SK-MEL-5 (cell line): ENCODE measurements around the gene DIP2A. TPM values are rescaled to one million over a fixed set of nuclear protein-coding genes. Genes with fewer than 3 reads are reported as not detected.

ENCODE experiments used
- DNase-seq: peaks from one replicate; pipeline ENCODE4 v3.0.0-alpha.2; 2016; ENCODE audit warnings: low read depth, low spot score
- in situ Hi-C: cut with HindIII; loops from 2 replicates; pipeline ENCODE4 v1.10.0; 2016; ENCODE audit warnings: low sequenced_read_pairs, high pct_unique_total_duplicates, low pct_unique_long_range_greater_than_20kb
- small RNA-seq, 2 experiments: library from RNA; depleted of rRNA; stranded (forward); fragments of <200 nt; gene quantifications; one replicate each; pipeline ENCODE3, GENCODE V24; 2014
- total RNA-seq: library from RNA; depleted of rRNA; stranded (reverse); fragments of >200 nt; shearing (Covaris generic); gene quantifications from 2 replicates; pipeline ENCODE4 v1.2.3, GENCODE V29; 2014; rRNA removed

Gene DIP2A
- total RNA-seq, 1 experiment from 2014 or later: 8.7 TPM

- in situ Hi-C loops: no loop called here
- no peak for DNase-seq
These were observed 151.5 kb downstream of the DIP2A start for GRCh38 chr21:46610018-46610701.

GRCh38 chr21:46613391-46613790 is 154.7 kb downstream of the DIP2A start:
- no peak for DNase-seq
- in situ Hi-C loops: no loop called here

GRCh38 chr21:46616050-46616449 is 157.4 kb downstream of the DIP2A start:
- DNase-seq: no peak
- in situ Hi-C loops: no loop called here

- in situ Hi-C loops: no loop called here
These were observed 158.0 kb downstream of the DIP2A start for GRCh38 chr21:46616656-46617055.

GRCh38 chr21:46617267-46618051 is 158.8 kb downstream of the DIP2A start:
- DNase-seq: no peak
- in situ Hi-C loops: no loop called here

More at GRCh38 chr21:46616656-46617055, 158.0 kb downstream of the DIP2A start:
- DNase-seq: no peak

- in situ Hi-C loops: no loop called here
- no peak for DNase-seq
These were observed 160.2 kb downstream of the DIP2A start for GRCh38 chr21:46618738-46619379.

Small RNAs within 50 kb of the gene (small RNA-seq; reads per million reads assigned to genes)
- 0 reads per million in 2 experiments for gene RNU6-396P

Other genes starting within 250 kb of the DIP2A start
- gene LSS, start 230.1 kb upstream of the DIP2A start, total RNA-seq: 15.6 and 19.3 TPM in 2 replicates
- 49.1 and 57.4 TPM in 2 replicates for gene MCM3AP, start 173.3 kb upstream of the DIP2A start, total RNA-seq
- gene YBEY, start 172.5 kb upstream of the DIP2A start, total RNA-seq: 24.3 and 24.6 TPM in 2 replicates
- 2.4 and 2.5 TPM in 2 replicates for gene C21orf58, start 135.0 kb upstream of the DIP2A start, total RNA-seq
- 8.8 and 9.0 TPM in 2 replicates for gene PCNT, start 134.7 kb upstream of the DIP2A start, total RNA-seq
- 359 and 374 TPM in 2 replicates for gene S100B, start 146.2 kb downstream of the DIP2A start, total RNA-seq
- 98.4 and 119 TPM in 2 replicates for gene PRMT2, start 176.8 kb downstream of the DIP2A start, total RNA-seq